B cell (primary cell): Measurements from ENCODE around the gene RTBDN. TPM values are rescaled to one million over a fixed set of nuclear protein-coding genes. Genes with fewer than 3 reads are reported as not detected.

Experiments
- ATAC-seq: fragments of 200-7000 bp; cut with Tn5 transposase; one replicate; pipeline ENCODE4 v1.10.0; 2021; ENCODE audit warnings: low read depth, mild to moderate bottlenecking, moderate number of reproducible peaks, moderate library complexity
- CTCF ChIA-PET: fragments of 350-600 bp; sonication (Branson Sonifier 250); formaldehyde crosslinking; loops from one replicate; lab custom pipeline; 2021; ENCODE audit warnings: antibody characterized with exemption, inconsistent platforms; lab: Charles Lee
- POLR2A ChIA-PET: fragments of 350-600 bp; sonication (Branson Sonifier 250); formaldehyde crosslinking; loops from one replicate; lab custom pipeline; 2021; ENCODE audit warnings: antibody characterized with exemption; lab: Charles Lee
- DNase-seq: peaks from one replicate; pipeline ENCODE4 v3.0.0; 2013
- H2AFZ ChIP-seq: 2 replicates; pipeline ENCODE4 v1.6.1; 2012; ENCODE audit warnings: mild to moderate bottlenecking, low read depth, low read length; ENCODE audit not compliant: insufficient read depth, poor library complexity, severe bottlenecking
- H3K27ac ChIP-seq, 2 donors: 1 replicate in 1 of 2; 2 replicates in 1 of 2; pipeline ENCODE4 v1.5.1; 2012 to 2013; ENCODE audit warnings: low read length in 2 of 2, mild to moderate bottlenecking in 2 of 2, moderate library complexity in 1 of 2
- H3K27me3 ChIP-seq, 4 experiments: fragments of 200-600 bp in 1 of 4; sonication (generic) in 1 of 4; replicated peaks in 1 of 4; 1 replicate in 2 of 4; 2 replicates in 2 of 4; pipeline versions ENCODE4 v1.6.1 to v1.7.0; 2013 to 2016; ENCODE audit warnings: low read length in 3 of 4, mild to moderate bottlenecking in 2 of 4, mixed read lengths in 1 of 4, moderate library complexity in 1 of 4; ENCODE audit not compliant: insufficient read depth in 4 of 4, control insufficient read depth in 3 of 4; ENCODE audit errors: control extremely low read depth in 1 of 4
- H3K36me3 ChIP-seq, 2 experiments: replicated peaks in 1 of 2; 1 replicate in 1 of 2; 2 replicates in 1 of 2; pipeline versions ENCODE4 v1.6.1 to v1.7.1; 2013; ENCODE audit warnings: low read length in 1 of 2; ENCODE audit not compliant: insufficient read depth in 2 of 2, control insufficient read depth in 1 of 2; ENCODE audit errors: control extremely low read depth in 1 of 2, extremely low read depth in 1 of 2
- H3K4me1 ChIP-seq, 2 donors: fragments of 200-600 bp in 1 of 2; sonication (generic) in 1 of 2; 1 replicate in 1 of 2; 2 replicates in 1 of 2; pipeline versions ENCODE4 v1.5.1 to v1.6.1; 2013 to 2017; ENCODE audit warnings: low read length in 2 of 2; ENCODE audit not compliant: control insufficient read depth in 2 of 2, insufficient read depth in 2 of 2
- H3K4me2 ChIP-seq: replicated peaks from 2 replicates; pipeline ENCODE3; 2012; ENCODE audit warnings: mild to moderate bottlenecking, low read depth, low read length; ENCODE audit not compliant: poor library complexity, severe bottlenecking
- H3K4me3 ChIP-seq, 5 experiments: fragments of 200-600 bp in 1 of 5; sonication (generic) in 1 of 5; 1 replicate in 3 of 5; 2 replicates in 2 of 5; pipeline versions ENCODE4 v1.5.1 to v1.7.0; 2011 to 2016; ENCODE audit warnings: low read length in 4 of 5, mild to moderate bottlenecking in 4 of 5, low read depth in 2 of 5, control low read depth in 1 of 5, moderate library complexity in 1 of 5; ENCODE audit not compliant: insufficient read depth in 1 of 5; ENCODE audit errors: control extremely low read depth in 1 of 5, extremely low read depth in 1 of 5
- H3K79me2 ChIP-seq: fragments of 200-600 bp; sonication (generic); one replicate; pipeline ENCODE4 v1.6.0; 2016; ENCODE audit warnings: low read length; ENCODE audit not compliant: control insufficient read depth, insufficient read depth
- H3K9ac ChIP-seq: fragments of 200-600 bp; sonication (generic); 2 replicates; pipeline ENCODE4 v1.6.1; 2017; ENCODE audit warnings: mild to moderate bottlenecking, low read length, moderate library complexity
- H3K9me3 ChIP-seq, 3 donors: one replicate each; pipeline versions ENCODE4 v1.6.1 to v1.7.1; 2013; ENCODE audit warnings: low read length in 2 of 3; ENCODE audit not compliant: control insufficient read depth in 2 of 3, insufficient read depth in 1 of 3; ENCODE audit errors: control extremely low read depth in 1 of 3
- H4K20me1 ChIP-seq: 2 replicates; pipeline ENCODE4 v1.6.0; 2012; ENCODE audit warnings: mild to moderate bottlenecking, low read length; ENCODE audit not compliant: insufficient read depth, control insufficient read depth, poor library complexity, severe bottlenecking
- H3K27ac Mint-ChIP-seq: one replicate; pipeline ENCODE4 v1.8.0; 2021; ENCODE audit warnings: mixed read lengths
- H3K27me3 Mint-ChIP-seq: one replicate; pipeline ENCODE4 v1.8.0; 2021; ENCODE audit warnings: mixed read lengths
- H3K4me1 Mint-ChIP-seq: one replicate; pipeline ENCODE4 v1.8.0; 2021; ENCODE audit warnings: mixed read lengths
- H3K4me3 Mint-ChIP-seq: one replicate; pipeline ENCODE4 v1.8.0; 2021; ENCODE audit warnings: mixed read lengths
- H3K9me3 Mint-ChIP-seq: one replicate; pipeline ENCODE4 v1.8.0; 2022; ENCODE audit warnings: mixed read lengths; ENCODE audit not compliant: insufficient read depth
- EZH2 ChIP-seq: IDR thresholded peaks from 2 replicates; pipeline ENCODE4 v1.6.1; 2012; ENCODE audit warnings: borderline replicate concordance, low read depth, mild to moderate bottlenecking, moderate library complexity, low read length; ENCODE audit not compliant: insufficient read depth, poor library complexity, severe bottlenecking
- WGBS: methylation state at CpG from one replicate; pipeline ENCODE4 v1.1.5; 2013; ENCODE audit warnings: missing lambda C conversion rate; ENCODE audit not compliant: insufficient coverage; 5-methylcytosine and 5-hydroxymethylcytosine counted together
- intact Hi-C: fragments of 100-400 bp; cut with micrococcal nuclease; formaldehyde crosslinking; loops from one replicate; pipeline ENCODE4 v1.10.0; 2022
- polyA plus RNA-seq: library from polyadenylated mRNA; depleted of rRNA; stranded (reverse); fragments of >200 nt; gene quantifications from 2 replicates; pipeline ENCODE4 v1.2.3, GENCODE V29; 2012
- total RNA-seq, 2 donors: library from RNA; stranded (reverse); fragments of 120-200 nt in 1 of 2; gene quantifications; 1 replicate in 1 of 2; 2 replicates in 1 of 2; pipeline versions ENCODE4 v1.2.3 to v1.2.4, GENCODE V29; 2013 to 2022
- TF ChIP-seq, protein P1 (sequence below): fragments of 200-600 bp; IDR thresholded peaks from one replicate; pipeline ENCODE4 v1.8.0; 2022; ENCODE audit warnings: antibody characterized with exemption, mild to moderate bottlenecking

Gene RTBDN
- total and polyA plus RNA-seq, 2 donors (not counting 1 experiment from before 2014, with no cell fraction given), result not detected

DNA sequence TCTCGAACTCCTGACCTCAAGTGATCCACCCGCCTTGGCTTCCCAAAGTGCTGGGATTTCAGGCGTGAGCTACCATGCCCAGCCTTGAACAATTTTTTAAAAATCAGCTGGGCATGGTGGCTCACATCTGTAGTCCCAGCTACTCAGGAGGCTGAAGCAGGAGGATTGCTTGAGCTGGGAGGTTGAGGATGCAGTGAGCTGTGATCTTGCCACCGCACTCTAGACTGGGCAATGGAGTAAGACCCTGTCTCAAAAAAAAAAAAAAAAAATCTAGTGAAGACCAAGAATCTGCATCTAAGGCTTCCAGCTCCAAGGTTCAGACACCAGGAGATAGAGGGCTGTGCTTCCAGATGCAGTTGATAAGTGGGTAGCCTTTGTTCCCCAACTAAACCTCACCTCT is 29.8 kb upstream of the RTBDN start:
- no peak overlapping the region for H3K4me3 ChIP-seq
- POLR2A ChIA-PET, result interaction anchor here (0.6 to 0.7 kb wide), 2 partner anchors 111 to 185 kb away, joined by 3 to 4 read pairs; no protein-coding TSS in a partner anchor
- WGBS, result 88% methylated on average over 2 of the region's 4 CpGs
- H4K20me1 ChIP-seq, result no peaks in the 10 kb centered on the region
- Mint-ChIP-seq H3K27ac (no peak overlapping the region), H3K4me1 (peaks cover 8% of the 10 kb centered on the region), H3K4me3 (no peak overlapping the region), H3K27me3 (peaks cover 13% of the 10 kb centered on the region), H3K9me3 (no peaks in the 10 kb centered on the region)
- H3K9ac ChIP-seq, result no peak overlapping the region
- H2AFZ ChIP-seq, result no peak overlapping the region
- no peak overlapping the region for H3K27ac ChIP-seq
- no peaks in the 10 kb centered on the region for H3K79me2 ChIP-seq
- H3K4me1 ChIP-seq, result peaks cover 0 to 11% of the 10 kb centered on the region in 2 donors
- intact Hi-C loops, result no loop called here
- ATAC-seq (no peak), DNase-seq (no peak)
- peaks cover 0 to 2% (median 0%) of the 10 kb centered on the region in 4 experiments for H3K27me3 ChIP-seq
- no peaks in the 10 kb centered on the region for H3K36me3 ChIP-seq
- H3K4me2 ChIP-seq, result no peak overlapping the region
- TF ChIP-seq, protein P1, sequence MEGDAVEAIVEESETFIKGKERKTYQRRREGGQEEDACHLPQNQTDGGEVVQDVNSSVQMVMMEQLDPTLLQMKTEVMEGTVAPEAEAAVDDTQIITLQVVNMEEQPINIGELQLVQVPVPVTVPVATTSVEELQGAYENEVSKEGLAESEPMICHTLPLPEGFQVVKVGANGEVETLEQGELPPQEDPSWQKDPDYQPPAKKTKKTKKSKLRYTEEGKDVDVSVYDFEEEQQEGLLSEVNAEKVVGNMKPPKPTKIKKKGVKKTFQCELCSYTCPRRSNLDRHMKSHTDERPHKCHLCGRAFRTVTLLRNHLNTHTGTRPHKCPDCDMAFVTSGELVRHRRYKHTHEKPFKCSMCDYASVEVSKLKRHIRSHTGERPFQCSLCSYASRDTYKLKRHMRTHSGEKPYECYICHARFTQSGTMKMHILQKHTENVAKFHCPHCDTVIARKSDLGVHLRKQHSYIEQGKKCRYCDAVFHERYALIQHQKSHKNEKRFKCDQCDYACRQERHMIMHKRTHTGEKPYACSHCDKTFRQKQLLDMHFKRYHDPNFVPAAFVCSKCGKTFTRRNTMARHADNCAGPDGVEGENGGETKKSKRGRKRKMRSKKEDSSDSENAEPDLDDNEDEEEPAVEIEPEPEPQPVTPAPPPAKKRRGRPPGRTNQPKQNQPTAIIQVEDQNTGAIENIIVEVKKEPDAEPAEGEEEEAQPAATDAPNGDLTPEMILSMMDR, result no peak
- no peak for TF ChIP-seq EZH2
- H3K9me3 ChIP-seq, result no peaks in the 10 kb centered on the region
- CTCF ChIA-PET, result interaction anchor here (0.6 to 2.2 kb wide), 5 partner anchors 16 to 285 kb away, joined by 3 to 16 read pairs (median 3); no protein-coding TSS in a partner anchor

DNA sequence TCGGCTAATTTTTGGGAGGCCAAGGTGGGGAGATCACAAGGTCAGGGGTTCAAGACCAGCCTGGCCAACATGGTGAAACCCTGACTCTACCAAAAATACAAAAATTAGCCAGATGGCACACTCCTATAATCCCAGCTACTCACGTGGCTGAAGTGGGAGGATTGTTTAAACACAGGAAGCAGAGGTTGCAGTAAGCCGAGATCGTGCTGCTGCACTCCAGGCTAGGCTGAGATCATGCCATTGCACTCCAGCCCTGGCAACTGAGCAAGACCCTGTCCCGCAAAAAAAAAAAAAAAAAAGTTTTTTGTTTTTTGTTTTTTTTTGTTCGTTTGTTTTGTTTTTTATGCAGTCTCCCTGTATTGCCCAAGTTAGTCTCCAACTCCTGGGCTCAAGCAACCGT is 25.2 kb upstream of the RTBDN start:
- intact Hi-C loops, result no loop called here
- POLR2A ChIA-PET, result no interaction called here
- DNase-seq, result no peak
- Histone ChIP-seq H3K79me2 (no peaks in the 10 kb centered on the region), H3K9me3 (peaks cover 0 to 27% (median 5%) of the 10 kb centered on the region in 3 donors), H3K9ac (no peak overlapping the region), H2AFZ (no peak overlapping the region), H3K27me3 (no peaks in the 10 kb centered on the region), H3K4me2 (no peak overlapping the region), H3K27ac (no peak overlapping the region), H3K4me3 (no peak overlapping the region), H3K36me3 (no peaks in the 10 kb centered on the region), H3K4me1 (no peaks in the 10 kb centered on the region), H4K20me1 (no peaks in the 10 kb centered on the region)
- Mint-ChIP-seq H3K27me3 (peaks cover 13% of the 10 kb centered on the region), H3K27ac (no peak overlapping the region), H3K4me1 (no peaks in the 10 kb centered on the region), H3K9me3 (peaks cover 3% of the 10 kb centered on the region), H3K4me3 (no peak overlapping the region)
- no peak for TF ChIP-seq EZH2
- TF ChIP-seq, protein P1, result no peak
- ATAC-seq, result no peak
- WGBS, result 100% methylated on average over 1 of the region's 7 CpGs
- CTCF ChIA-PET, result interaction anchor here (1.2 kb wide), 1 partner anchor 86 kb away, joined by 3 read pairs; no protein-coding TSS in a partner anchor
